Caki2 (cell line): Measurements from ENCODE around the gene NHLH1. TPM values are rescaled to one million over a fixed set of nuclear protein-coding genes. Genes with fewer than 3 reads are reported as not detected.

Experiments used
- DNase-seq: peaks from one replicate; pipeline ENCODE4 v3.0.0-alpha.2; 2015; ENCODE audit warnings: low read depth
- in situ Hi-C: cut with HindIII; loops from 2 replicates; pipeline ENCODE4 v1.10.0; 2016; ENCODE audit warnings: low sequenced_read_pairs, low pct_unique_long_range_greater_than_20kb, mixed read lengths
- total RNA-seq: library from RNA; depleted of rRNA; stranded (reverse); fragments of >200 nt; shearing (Covaris generic); gene quantifications from 2 replicates; pipeline ENCODE4 v1.2.3, GENCODE V29; 2014; ENCODE audit warnings: low replicate concordance; rRNA removed

Gene NHLH1
- total RNA-seq, 1 experiment from 2014 or later, result not detected

DNA sequence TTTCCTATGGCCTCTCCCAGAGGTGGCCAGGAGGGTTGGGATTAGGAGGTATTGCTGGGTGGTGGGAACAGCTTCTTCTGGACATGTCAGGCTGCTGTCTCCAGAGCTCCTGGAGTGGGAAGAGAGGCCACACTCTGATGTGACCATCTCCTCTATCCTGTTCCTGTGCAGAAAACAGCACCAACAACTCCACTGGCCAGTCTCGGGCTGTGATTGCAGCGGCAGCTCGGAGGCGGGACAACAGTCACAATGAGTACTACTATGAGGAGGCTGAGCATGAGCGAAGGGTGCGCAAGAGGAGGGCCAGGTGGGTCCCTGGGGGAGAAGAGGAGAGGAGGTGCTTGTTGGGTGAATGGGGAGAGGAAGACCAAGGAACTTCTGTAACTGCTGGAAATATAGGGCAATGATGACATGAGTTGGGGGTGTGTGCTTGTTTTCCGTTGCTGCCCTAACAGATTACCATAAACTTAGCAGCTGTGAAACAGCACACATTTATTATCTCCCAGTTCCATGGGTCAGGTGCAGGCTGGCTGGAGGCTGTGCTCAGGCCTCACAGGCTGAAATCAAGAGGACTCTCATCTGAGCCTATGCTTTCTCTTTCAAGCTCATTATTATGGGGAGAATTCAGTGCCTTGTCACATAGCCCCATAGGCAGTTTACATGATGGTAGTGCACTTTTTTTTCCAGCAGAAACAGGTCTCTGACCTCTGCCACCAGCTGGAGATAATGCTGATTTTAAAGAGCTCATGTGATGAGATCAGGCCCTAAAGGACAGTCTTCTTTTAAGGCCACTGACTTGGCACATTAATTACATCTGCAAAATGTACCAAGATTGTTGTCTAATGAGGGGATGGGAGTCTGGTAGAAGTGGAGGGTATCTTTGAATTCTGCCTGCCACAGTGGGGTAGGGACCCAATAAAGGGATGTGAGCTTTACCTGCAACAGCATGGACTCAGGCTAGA is 54.3 kb downstream of the NHLH1 start:
- in situ Hi-C loops, result no loop called here
- no peak for DNase-seq

DNA sequence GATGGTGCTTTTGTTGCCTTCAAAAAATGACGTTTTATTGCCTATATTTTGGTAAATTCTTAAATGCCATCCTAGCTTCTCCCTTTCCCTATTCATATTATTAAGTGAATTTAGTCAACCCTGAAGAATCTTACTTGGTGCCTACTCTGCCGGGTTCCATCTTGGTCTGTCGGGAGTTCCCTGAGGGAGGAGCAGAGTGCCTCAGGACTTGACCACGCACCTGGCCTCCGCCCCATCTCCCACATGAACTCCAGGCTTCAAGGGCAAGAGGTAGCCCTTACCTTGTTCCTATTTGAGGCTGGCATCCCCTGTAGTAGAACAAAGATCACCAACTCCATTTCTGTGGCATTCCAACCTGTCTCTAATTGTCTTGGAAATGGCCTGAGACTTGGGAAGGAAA is 55.0 kb downstream of the NHLH1 start:
- no peak for DNase-seq
- in situ Hi-C loops, result no loop called here

Other genes starting within 250 kb of the NHLH1 start
- not detected in 2 replicates for gene ATP1A4, start 215.5 kb upstream of the NHLH1 start, total RNA-seq
- not detected in 2 replicates for gene CASQ1, start 176.5 kb upstream of the NHLH1 start, total RNA-seq
- gene PEA15, start 161.7 kb upstream of the NHLH1 start, total RNA-seq, result 97.4 and 114 TPM in 2 replicates
- gene DCAF8, start 104.5 kb upstream of the NHLH1 start, total RNA-seq, result 14.9 and 21.2 TPM in 2 replicates
- 42.1 and 44.9 TPM in 2 replicates for gene PEX19, start 81.9 kb upstream of the NHLH1 start, total RNA-seq
- gene COPA, start 23.8 kb upstream of the NHLH1 start, total RNA-seq, result 80.5 and 84.9 TPM in 2 replicates
- gene NCSTN, start 23.7 kb upstream of the NHLH1 start, total RNA-seq, result 47.8 and 48.8 TPM in 2 replicates
- not detected in 2 replicates for gene VANGL2, start 33.5 kb downstream of the NHLH1 start, total RNA-seq
- not detected in 2 replicates for gene SLAMF6, start 156.2 kb downstream of the NHLH1 start, total RNA-seq
- not detected in 2 replicates for gene CD84, start 212.4 kb downstream of the NHLH1 start, total RNA-seq